Kidney (tissue), 14 donors: Measurements from ENCODE around the gene KIRREL3. TPM values are rescaled to one million over a fixed set of nuclear protein-coding genes. Genes with fewer than 3 reads are reported as not detected.

ENCODE experiments used
- DNase-seq, 5 donors: peaks; one replicate each; pipeline ENCODE4 v3.0.0-alpha.2; 2013 to 2020
- FAIRE-seq: peaks from 2 replicates; lab custom pipeline; 2012; peaks lifted over from hg19 to GRCh38; lab: Jason Lieb, UNC
- H3K27ac ChIP-seq, 2 donors: one replicate each; pipeline ENCODE4 v1.7.0; 2013; ENCODE audit warnings: low read depth in 2 of 2, low read length in 2 of 2, inconsistent platforms in 1 of 2
- H3K27me3 ChIP-seq: one replicate; pipeline ENCODE4 v1.7.1; 2013; ENCODE audit warnings: low read length, inconsistent platforms; ENCODE audit not compliant: control insufficient read depth, insufficient read depth
- H3K36me3 ChIP-seq, 3 donors: one replicate each; pipeline versions ENCODE4 v1.7.0 to v1.7.1; 2013; ENCODE audit warnings: low read length in 3 of 3, control low read depth in 1 of 3, inconsistent platforms in 1 of 3; ENCODE audit not compliant: insufficient read depth in 3 of 3, control insufficient read depth in 2 of 3
- H3K4me1 ChIP-seq, 3 donors: one replicate each; pipeline versions ENCODE4 v1.7.0 to v1.7.1; 2013; ENCODE audit warnings: low read length in 3 of 3, inconsistent platforms in 1 of 3, low read depth in 1 of 3; ENCODE audit not compliant: control insufficient read depth in 2 of 3, insufficient read depth in 2 of 3
- H3K4me3 ChIP-seq, 3 donors: one replicate each; pipeline versions ENCODE4 v1.7.0 to v1.8.1; 2013; ENCODE audit warnings: low read length in 3 of 3, control low read depth in 1 of 3, inconsistent platforms in 1 of 3
- H3K9ac ChIP-seq, 3 donors: one replicate each; pipeline versions ENCODE4 v1.7.0 to v1.7.1; 2013; ENCODE audit warnings: low read length in 3 of 3, control low read depth in 1 of 3, inconsistent platforms in 1 of 3
- H3K9me3 ChIP-seq, 3 donors: one replicate each; pipeline versions ENCODE4 v1.7.0 to v1.7.1; 2013; ENCODE audit warnings: low read length in 3 of 3, control low read depth in 1 of 3, inconsistent platforms in 1 of 3; ENCODE audit not compliant: control insufficient read depth in 2 of 3, insufficient read depth in 1 of 3
- CTCF ChIP-seq: IDR thresholded peaks from 3 replicates; pipeline ENCODE4 v1.5.1; 2012; ENCODE audit warnings: mild to moderate bottlenecking, moderate library complexity, borderline replicate concordance; ENCODE audit not compliant: insufficient read depth; ENCODE audit errors: extremely low read depth
- intact Hi-C: fragments of 100-400 bp; cut with DNase I; formaldehyde crosslinking; loops from one replicate; pipeline ENCODE4 v1.11.1; 2022
- polyA plus RNA-seq: library from polyadenylated mRNA; stranded (reverse); fragments of 350-450 nt; fragmentation: Illumina TruSeq; extraction: RNeasy Lipid Tissue Mini Kit (QIAGEN cat#74804); gene quantifications from one replicate; pipeline ENCODE4 v1.2.3, GENCODE V29; 2014; ENCODE audit warnings: low read depth, low replicate concordance; ENCODE audit not compliant: insufficient read depth
- total RNA-seq: library from RNA; stranded (reverse); fragmentation: NEBNext Ultra II Directional; extraction: Animal tissue kit (Norgen Biotek cat#: 25700); gene quantifications from one replicate; pipeline ENCODE4 v1.2.1, GENCODE V29; 2021
- donor health status: control.
- donor health status: control.
- donor health status: control.
- donor health status: control.
- donor health status: control.
- donor health status: DM: yes; HTN: yes; CAD: no.
- donor health status: Normal renal cell carcinoma (clear cell type).

Gene KIRREL3
- total and polyA plus RNA-seq, 2 donors from 2014 or later = 0.19 to 0.22 TPM

GRCh38 chr11:126929179-126930061 lies 71.2 kb downstream of the KIRREL3 start:
- TF ChIP-seq CTCF = no peak
- peak in 2 of 5 donors; percentile 23 to 42 for DNase-seq
- Histone ChIP-seq H3K36me3 (no peaks in the 10 kb centered on the region), H3K27ac (no peak overlapping the region), H3K4me1 (no peaks in the 10 kb centered on the region), H3K27me3 (no peaks in the 10 kb centered on the region), H3K9me3 (no peaks in the 10 kb centered on the region), H3K4me3 (no peak overlapping the region), H3K9ac (no peak overlapping the region)
- intact Hi-C loops = no loop called here
- no peak for FAIRE-seq

GRCh38 chr11:126927623-126928022 lies 72.9 kb downstream of the KIRREL3 start:
- intact Hi-C loops = no loop called here
- Histone ChIP-seq H3K27me3 (no peaks in the 10 kb centered on the region), H3K9ac (no peak overlapping the region), H3K4me3 (no peak overlapping the region), H3K9me3 (no peaks in the 10 kb centered on the region), H3K4me1 (no peaks in the 10 kb centered on the region), H3K36me3 (no peaks in the 10 kb centered on the region), H3K27ac (no peak overlapping the region)
- DNase-seq = no peak
- no peak for TF ChIP-seq CTCF
- FAIRE-seq = no peak

- Histone ChIP-seq H3K4me3 (no peak overlapping the region), H3K9me3 (no peaks in the 10 kb centered on the region), H3K27me3 (no peaks in the 10 kb centered on the region), H3K9ac (no peak overlapping the region), H3K36me3 (no peaks in the 10 kb centered on the region), H3K27ac (no peak overlapping the region), H3K4me1 (no peaks in the 10 kb centered on the region)
- intact Hi-C loops = no loop called here
- FAIRE-seq (no peak), DNase-seq (peak in 4 of 5 donors; percentile 57 to 73 (median 65))
- TF ChIP-seq CTCF = no peak
Measured at GRCh38 chr11:126926376-126926791, 74.2 kb downstream of the KIRREL3 start.
